GM12875 (cell line): ENCODE measurements around the gene MTIF3.

ENCODE experiments used
- H3K4me3 ChIP-seq: one replicate; pipeline ENCODE4 v1.5.1; 2011; ENCODE audit warnings: low read depth, low read length, control low read depth
- CTCF ChIP-seq: IDR thresholded peaks from 2 replicates; pipeline ENCODE4 v1.5.1; 2011; ENCODE audit warnings: low read depth, mild to moderate bottlenecking, control low read depth, inconsistent platforms, low read length, moderate library complexity, borderline replicate concordance; ENCODE audit not compliant: insufficient read depth

MTIF3 gene

GRCh38 chr13:27425918-27426630, 24.3 kb downstream of the MTIF3 start:
- H3K4me3 ChIP-seq = peak overlapping the region; percentile 79
- TF ChIP-seq CTCF = peak; percentile 24; the same call in 1 of the 2 replicates

GRCh38 chr13:27425158-27425917, 25.0 kb downstream of the MTIF3 start:
- H3K4me3 ChIP-seq = peak overlapping the region; percentile 79
- TF ChIP-seq CTCF = no peak

GRCh38 chr13:27424246-27425157, 25.9 kb downstream of the MTIF3 start, which contains the start of gene GTF3A:
Gene GTF3A, plus strand, starts transcription at chr13:27424619.
- peak within 1 kb of the TSS; percentile 79 for H3K4me3 ChIP-seq
- no peak for TF ChIP-seq CTCF

- H3K4me3 ChIP-seq = no peak overlapping the region
- TF ChIP-seq CTCF = no peak
These were observed 27.0 kb downstream of the MTIF3 start for GRCh38 chr13:27423333-27423732.

- no peak for TF ChIP-seq CTCF
These were observed 29.1 kb downstream of the MTIF3 start for GRCh38 chr13:27421101-27421871.

GRCh38 chr13:27419328-27419727, 31.0 kb downstream of the MTIF3 start:
- no peak overlapping the region for H3K4me3 ChIP-seq

More at GRCh38 chr13:27421101-27421871, 29.1 kb downstream of the MTIF3 start:
- H3K4me3 ChIP-seq = no peak overlapping the region

More at GRCh38 chr13:27419328-27419727, 31.0 kb downstream of the MTIF3 start:
- no peak for TF ChIP-seq CTCF
